HG02623 (cell line): Measurements from ENCODE around the gene FOXG1.
A peak's percentile ranks its signal among the peaks of the same experiment; 100 is the strongest.

Experiments used
- ATAC-seq: cut with Tn5 transposase; IDR thresholded peaks from one replicate; pipeline ENCODE4 v1.9.1; 2021; ENCODE audit warnings: moderate library complexity; ENCODE audit not compliant: unreplicated experiment

FOXG1 gene

DNA sequence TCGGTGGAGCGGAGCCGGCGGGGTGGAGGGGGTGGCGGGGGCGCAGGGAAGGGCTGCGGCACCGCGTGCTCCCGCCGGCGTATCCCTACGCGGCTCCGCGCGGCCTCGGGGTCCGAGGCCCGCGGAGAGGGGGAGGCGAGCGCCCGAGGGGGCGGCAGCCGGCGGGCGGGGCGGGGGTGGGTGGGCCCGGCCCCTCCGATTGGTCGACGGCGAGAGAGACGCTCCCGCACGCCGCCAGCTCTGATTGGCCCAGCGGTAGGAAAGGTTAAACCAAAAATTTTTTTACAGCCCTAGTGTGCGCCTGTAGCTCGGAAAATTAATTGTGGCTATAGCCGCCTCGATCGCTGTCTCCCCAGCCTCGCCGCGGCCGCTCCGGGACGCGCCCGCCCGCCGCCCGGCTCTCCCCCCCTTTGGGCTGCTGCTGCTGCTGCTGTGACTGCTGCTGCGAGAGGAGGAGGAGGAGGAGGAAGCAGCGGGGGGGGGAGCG lies at the start of gene FOXG1:
FOXG1 (plus strand) TSS at position 319 of the 487 bp plus-strand sequence. CDS start 493 bp downstream, outside the sequence.
- no peak for ATAC-seq

DNA sequence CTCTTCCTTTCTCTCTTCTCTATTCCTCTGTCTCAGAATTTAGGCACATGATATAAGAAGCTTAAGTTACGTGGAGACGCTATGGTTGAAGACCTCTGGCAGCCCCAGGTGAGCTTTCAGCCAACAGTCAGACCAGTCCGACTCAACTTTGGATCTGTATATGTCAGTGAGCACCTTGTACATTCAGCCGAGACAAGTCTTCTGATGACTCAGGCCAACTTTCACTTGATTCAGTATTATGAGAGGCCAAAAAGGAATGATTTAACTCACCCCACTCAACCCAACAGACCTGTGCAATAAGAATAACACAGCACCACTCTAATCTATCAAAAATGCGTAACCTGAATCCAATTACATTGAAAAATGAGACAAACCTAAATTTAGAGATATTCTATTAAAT lies 47.5 kb upstream of the FOXG1 start:
- no peak for ATAC-seq

DNA sequence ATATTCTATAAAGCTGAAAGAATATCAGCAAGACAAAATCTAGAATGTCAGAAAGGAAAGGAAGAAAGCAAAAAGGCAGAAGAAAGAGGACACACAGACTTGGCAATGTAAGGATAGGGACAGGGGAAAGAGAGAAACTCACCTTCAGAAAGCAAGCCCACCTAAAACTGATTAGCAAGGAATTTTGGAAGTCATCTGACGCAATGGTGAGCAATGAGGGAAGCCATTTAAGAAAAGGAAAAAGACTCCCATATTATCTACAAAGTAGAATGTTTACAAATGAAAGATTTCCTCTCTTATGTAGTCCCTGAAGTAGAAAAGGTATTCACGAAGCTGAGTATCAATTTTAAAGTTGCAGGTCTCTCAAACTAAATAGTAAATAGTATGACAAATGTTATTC lies 35.2 kb upstream of the FOXG1 start:
- ATAC-seq: no peak

DNA sequence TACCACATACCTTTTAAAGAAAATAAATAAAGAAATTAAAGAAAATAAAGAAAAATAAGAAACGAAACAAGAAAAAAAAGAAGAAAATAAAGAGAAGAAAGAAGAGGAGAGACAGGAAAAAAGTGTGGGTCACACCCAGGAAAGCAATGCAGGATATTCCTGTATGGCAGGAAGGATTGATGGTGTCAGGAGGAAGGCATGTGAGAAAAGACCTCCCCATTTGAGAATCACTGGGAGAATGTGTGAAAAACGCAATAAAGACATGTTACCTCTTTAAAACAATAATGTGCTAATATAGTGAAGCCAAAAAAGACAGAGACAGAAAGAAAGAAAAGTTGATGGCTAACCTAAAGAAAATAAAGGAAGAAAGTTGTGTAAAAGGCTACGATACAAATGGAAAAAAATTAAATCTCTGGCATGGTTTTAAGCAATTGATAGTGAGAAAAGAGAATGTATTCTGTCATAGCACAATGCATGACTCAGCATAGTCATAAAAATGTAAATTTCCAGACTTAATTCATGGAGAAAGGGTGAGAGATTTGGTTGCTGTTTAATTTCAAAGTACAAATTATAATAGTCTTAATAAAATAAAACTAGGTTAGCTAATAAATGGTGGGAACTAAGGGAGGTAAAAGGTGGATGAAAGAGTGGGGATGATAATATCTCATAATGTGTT lies 24.3 kb upstream of the FOXG1 start:
- no peak for ATAC-seq

DNA sequence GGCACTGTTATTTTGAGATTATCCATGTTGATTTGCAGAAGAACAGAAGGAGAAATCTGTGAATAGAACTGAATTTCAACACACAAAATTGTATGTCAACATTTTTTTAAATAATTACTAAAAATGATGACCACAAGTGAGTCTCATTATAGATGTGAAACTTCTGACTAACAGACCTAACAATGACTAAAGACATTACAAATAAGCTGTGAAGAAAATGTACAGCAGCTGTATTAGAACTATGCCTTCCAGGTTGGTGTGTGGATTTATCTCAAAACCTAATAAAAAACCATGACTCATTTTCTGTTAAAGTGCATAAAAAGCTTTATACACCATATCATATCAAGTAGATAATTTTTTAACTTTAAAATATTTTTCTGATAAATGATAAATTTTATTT lies 22.5 kb upstream of the FOXG1 start:
- ATAC-seq: no peak

DNA sequence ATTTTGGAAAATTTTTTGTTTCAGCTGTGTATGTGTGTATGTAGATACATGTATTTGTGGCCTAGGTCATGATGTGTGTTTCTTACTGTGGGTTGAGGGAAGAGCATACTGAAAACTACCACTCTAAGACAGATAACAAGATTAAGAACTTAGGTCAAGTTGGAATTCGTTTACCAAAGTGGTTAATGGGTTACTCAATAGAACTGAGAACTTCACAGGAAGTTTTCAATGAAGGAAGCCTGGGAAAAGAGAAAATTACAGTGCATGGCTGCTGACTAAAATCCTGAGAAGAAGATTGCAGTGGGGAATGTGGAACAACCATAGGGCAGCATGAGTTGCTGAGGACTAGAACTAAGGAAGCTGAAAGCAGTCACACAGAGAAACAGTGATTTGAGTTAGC lies 21.4 kb upstream of the FOXG1 start:
- no peak for ATAC-seq

DNA sequence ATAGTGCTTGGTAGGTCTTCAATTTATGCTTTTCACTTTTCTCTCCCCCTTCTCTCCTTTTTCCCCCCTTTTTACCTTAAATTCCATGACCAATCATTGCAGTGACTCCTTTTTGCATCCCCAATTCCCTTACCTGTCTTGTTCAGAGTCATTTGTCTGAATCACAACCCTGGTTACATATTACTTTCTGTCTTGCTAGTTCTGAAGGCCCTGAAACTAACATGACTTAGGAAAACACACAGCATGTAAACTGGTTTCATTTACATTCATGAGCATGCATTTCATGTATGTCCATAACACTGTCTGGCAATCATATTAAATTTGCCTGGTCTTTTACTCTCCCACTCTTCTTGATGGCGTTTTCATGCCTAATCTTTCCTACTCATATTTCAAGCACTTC lies 20.3 kb upstream of the FOXG1 start:
- ATAC-seq: no peak

DNA sequence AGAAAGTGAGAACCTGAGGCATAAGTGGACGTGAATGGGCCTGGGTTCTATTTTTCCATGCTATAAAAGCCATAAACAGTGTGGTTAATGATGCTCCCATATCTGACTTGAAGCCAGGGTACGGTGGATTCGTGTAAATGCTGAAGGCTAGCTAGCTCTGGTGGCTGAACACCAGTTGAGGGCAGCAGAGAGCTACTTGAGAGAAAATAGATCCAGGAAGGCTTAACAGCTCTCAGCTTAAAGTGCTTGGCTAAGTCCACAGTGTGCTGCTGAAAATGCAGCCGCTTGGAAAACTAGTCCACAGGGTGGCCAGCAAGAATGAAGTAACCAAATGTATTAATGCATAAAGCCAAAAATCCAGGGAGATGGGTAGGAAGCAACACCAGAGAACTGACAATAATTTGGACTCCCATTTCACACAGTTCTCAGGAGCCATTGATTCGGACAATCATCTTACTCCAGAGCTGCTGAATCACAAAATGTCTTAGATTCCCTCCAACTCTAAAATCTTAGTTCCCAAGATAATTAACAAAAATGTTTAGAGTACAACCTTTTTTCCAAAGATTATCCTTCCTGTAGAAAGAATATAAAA lies 15.0 kb upstream of the FOXG1 start:
- peak; percentile 54 for ATAC-seq

DNA sequence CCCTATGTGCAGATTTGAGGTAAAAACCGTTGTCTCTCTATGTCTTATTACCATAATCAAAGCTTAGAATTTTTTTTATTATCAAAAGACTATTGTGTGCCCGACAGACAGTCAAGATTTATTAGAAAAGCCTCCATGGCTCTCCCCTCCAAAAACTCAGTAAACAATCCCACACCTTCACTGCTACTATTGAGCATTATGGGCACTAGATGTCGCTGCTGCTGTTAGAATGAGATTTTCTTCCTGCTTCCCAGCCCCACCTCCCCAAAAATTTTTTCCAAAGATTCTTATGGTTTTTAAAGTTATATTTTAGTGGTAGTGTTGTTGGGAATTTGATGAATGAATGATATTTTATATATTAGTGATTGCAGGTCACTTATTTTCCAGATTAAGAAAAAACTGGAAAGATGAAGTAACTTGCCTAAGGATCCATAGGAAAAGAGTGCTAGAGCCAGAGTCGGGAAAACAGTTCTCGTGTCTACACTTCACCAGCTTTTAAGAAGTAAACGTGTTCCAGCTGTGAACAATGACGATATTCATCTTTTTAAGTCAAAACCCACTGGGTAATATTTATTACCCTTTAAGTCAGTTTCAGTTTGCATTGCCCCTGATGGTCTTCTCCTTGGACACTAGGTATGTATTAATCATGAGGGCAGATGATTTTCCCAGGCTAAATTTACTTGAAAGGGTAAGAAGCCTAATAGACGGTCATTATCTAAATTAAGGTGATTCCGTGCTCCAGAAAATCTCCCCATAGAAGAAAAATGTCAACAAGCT lies 12.2 kb upstream of the FOXG1 start:
- no peak for ATAC-seq

DNA sequence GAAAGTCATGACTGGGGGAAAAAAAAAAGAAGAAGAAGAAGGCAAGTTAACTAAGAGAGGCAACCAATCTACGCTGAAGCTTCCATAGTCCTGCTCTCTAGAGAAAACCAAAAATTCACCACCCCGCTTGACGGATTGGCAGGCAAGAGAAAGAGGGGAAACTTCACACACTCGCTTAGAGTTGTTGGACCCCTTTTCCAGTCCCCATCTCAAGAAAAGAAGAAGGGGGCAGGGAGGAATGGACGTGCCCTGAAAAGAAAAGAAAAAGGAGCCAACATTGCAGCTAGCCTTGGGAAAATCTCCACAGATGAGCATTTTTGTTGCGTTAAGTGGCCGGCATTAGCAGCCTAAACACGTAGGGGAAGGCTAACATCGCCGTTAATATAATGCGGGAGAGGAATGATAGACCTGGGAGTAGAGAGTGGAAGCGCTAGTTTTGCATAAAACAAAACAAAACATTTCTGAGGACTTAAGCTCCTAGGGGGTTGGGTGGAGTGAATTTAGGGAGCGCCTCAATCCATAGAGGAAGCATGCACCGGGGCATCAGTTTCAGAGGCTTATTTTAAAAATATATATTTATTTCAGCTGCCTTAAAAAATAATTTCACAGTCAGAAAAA lies 11.3 kb upstream of the FOXG1 start:
- no peak for ATAC-seq

DNA sequence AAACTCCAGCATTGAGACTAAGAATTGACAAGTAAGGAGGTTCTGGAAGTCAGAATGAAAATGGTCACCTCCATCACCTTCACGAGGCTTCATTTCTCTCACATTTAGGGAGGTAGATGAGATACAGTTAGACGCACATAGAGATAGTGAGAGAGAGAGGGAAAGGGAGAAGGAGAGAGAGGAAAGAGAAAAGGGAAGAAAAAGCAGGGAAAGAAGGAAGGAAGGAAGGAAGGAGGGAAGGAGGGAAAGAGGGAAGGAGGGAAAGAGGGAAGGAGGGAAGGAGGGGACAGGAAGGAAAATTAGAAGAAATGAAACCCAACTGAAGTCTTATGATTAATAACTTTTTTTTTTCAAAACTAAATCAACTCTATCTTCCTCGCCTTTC lies 10.7 kb upstream of the FOXG1 start:
- ATAC-seq: no peak

DNA sequence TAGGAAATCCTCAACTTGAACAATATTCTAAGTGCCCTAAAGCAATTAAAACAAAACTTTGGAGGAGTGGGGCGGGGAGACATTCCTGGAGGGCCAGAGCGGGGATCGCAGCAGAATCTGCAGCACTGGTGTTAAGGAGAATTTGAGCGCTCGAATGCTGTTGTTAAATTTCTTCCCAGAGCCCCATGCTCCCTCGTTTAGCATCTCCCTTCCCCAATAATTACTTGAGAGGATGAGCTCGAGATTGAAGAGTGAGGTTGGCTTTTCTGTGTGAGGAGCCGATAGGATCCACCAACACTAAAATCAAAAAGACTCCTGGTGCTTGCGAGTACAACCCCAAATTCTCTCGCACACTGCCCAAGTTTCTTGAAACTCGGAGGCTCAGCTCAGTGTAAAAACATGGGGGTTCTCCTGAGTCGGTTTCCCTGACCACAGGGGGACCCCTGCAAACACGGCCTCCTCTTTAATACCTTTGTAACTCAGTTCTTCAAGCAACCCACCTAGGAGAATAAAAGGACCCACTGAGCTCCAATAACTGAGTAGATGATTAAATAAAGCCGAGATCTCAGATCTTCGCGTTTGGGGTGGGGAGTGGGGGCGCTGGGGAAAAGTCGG lies 10.2 kb upstream of the FOXG1 start:
- ATAC-seq: no peak

DNA sequence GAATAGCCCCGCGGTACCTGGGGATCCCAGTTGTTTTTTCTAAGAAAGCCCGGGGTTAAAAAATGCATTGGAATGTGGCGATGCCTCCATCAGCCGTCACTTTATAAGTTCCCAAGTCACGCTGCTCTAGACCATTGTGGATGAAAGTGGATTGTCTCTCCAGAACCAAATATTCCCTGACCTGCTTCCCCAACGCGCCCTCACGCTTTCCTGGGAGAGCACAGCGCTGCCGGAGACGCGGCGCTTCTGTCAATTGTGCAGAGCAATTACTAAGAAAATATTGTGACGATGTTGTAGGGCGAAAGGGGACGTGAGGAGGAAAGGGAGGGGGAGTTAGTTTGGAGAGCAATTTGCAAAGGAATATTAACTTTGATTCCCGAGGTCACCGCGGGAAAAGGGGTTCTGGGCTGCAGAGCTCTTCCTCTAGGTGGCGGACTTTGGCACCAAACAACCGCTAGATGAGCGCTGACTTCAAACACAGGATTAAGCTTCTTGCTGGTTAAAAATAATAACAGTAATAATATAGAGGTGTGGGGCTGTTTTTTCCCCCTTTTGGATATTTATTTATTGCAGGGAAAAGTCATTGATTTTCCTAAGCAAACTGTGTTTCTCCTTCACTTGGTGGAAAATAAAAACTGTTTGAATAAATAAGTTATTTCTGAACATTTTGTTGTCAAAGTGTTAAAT lies 9.6 kb upstream of the FOXG1 start:
- ATAC-seq: no peak

DNA sequence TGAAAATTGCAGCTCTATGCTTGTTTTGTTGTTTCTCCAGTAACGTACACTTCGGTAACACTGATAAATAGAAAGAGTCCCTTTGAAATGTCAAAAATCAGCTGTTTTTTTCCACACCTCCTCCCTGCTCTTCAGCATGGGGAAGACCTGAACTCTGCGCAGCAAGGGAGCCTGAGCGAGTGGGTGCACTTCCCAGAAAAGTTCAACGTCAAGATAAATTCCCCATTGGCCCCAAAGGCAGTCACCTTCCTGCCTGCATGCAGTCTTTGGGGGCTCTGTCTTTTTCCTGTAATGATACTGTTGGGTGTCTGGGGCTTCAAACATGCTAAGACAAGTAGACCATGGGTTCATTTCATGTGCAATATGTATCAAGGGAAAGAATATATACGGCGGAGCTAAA lies 8.8 kb upstream of the FOXG1 start:
- ATAC-seq: no peak

DNA sequence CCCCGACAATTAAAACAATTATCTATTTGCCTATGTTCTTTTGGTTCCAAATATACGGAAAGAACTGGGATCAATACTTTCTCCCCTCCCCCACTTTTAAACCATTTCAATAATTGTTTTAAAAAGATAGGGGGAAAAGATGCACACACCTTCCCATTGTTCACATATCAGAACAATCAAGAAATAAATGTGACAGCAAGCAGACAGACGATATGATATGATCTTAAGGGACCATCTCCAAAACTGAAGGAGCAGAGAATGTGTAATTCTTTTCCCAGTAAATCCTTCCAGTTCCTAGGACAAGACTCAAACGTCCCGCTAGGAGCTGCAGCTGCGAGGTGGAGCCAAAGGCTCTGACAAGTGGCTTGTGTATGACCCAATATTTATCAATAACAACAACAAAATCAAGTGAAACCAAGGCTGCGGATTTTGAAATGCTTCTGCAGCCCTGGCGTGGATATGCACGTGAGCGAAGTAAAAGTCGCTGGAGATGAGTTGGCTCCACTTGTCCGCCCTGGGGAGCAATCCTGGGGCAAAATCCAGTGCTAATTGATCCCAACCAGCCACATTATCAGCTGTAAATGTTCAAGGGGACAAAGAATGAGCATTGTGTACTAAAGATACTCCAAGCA lies 8.2 kb upstream of the FOXG1 start:
- ATAC-seq: no peak

DNA sequence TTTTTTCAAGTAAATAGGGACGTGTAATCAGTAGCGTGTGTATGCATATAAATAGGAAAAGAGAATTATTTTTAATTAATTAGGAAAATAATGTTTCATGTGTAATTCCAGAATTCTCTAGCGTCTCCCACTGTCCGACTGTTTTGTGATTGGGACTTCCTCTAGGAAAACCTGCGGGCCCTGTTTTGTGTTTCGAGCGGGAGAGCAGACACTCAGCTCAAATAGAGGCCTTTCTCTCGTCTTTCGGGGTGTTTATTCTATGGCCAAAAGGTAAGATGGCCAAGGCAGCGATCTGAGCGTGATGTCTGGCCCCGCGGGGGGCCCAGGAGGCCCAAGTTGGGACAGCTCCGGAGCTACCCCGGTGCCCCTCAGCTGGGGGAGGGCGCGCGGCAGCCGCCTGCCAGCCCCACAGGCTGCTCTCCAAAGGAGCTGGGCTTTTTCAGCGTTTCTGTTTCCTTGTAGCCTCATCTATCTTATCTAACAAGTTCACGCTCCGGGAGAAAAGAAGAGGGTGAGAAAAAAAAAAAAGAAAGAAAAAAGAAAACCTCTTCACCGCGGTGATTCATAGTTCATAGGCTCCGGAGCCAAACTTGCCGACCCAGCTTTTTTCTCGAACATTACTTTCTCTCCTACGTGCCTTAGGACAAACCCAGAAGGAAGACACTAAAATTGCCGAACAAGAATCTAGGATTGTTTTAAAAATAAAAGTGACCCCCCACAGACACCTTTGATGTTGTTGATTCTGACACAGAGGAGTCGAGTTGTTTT lies 7.5 kb upstream of the FOXG1 start:
- no peak for ATAC-seq

DNA sequence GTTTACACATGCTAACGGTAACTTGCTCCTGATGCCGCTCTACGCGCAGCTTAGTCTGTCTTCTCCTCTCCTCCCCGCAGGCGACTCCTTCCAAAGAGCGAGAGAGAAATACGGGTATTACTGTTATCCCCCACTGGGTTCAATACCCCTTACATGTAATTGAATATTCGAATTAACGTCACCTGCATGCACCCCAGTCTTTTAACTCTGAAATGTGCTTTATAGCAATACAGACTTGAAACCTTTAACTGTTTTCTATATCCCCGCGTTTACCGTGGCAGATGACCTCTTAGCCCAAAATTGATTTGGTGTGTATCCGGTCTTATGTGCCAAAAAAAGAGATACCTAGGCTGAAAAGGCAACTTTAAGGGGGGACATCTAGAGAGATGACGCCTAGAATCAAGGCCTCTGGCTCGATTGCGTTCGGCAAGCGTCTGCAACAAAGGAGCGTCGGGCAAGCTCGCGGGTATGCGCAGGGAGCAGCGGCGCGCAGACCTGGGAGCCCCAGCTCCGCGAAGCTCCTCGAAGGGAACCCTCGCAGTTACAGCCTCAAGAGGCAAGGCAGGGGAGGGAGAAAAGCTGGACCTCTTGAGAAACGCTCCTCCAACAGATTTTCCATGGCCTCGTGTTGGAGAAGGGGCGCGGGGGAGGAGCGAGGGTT lies 6.8 kb upstream of the FOXG1 start:
- no peak for ATAC-seq

DNA sequence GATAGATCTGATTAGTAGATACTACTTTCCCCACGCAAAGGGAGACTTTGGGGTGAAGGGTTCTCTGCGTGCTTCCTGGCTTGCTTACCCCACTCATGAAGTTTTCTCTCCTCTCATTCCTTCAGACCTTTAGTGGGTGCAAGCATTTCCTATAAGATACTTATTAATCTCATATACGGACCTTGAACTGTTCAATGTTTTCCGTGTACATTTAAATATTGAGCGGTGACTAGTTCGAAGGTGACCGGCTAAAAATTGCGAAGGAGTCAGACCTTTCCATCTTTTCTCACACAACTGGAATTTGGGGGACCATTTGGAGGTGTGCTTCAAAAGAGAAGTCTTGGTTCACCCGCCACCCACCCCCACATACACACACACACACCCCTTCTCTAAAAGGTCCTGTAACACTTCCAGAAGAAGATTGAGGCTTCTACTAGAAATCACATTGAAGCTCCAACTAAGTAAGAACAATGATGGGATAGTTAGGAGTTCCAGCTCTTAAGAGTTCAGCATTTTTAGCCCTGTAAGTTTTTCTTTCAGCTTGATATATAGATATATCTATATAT lies 6.1 kb upstream of the FOXG1 start:
- ATAC-seq: no peak
